Lung microvascular endothelial cell (primary cell): ENCODE measurements around the gene KPNA3. TPM values are rescaled to one million over a fixed set of nuclear protein-coding genes. Genes with fewer than 3 reads are reported as not detected.
"Not testable (repeated sequence)": the region's sequence is repeated elsewhere in the genome, so short reads cannot be mapped to it uniquely, and the experiment has no call there.

Experiments used
- DNase-seq, 2 donors: peaks; one replicate each; pipeline versions ENCODE4 v3.0.0 to v3.0.0-alpha.2; 2010; ENCODE audit warnings: low read depth in 2 of 2
- total RNA-seq: library from RNA; depleted of rRNA; stranded (reverse); fragments of >200 nt; gene quantifications from 2 replicates; pipeline ENCODE4 v1.2.1, GENCODE V29; 2014

Gene KPNA3
- total RNA-seq, 1 donor from 2014 or later = 28.0 TPM

- no peak for DNase-seq
Measured at GRCh38 chr13:49754146-49754545, 38.3 kb downstream of the KPNA3 start.

- DNase-seq = no peak
Measured at GRCh38 chr13:49749848-49750247, 42.6 kb downstream of the KPNA3 start.

GRCh38 chr13:49746111-49746510 is 46.4 kb downstream of the KPNA3 start:
- DNase-seq = no peak

GRCh38 chr13:49740870-49741269 is 51.6 kb downstream of the KPNA3 start:
- DNase-seq = no peak

- DNase-seq = no peak
Measured at GRCh38 chr13:49739498-49740187, 52.8 kb downstream of the KPNA3 start.

- peak in 1 of 2 donors; percentile 19 for DNase-seq
Measured at GRCh38 chr13:49733181-49733951, 59.1 kb downstream of the KPNA3 start.

- DNase-seq = peak; percentile 5 to 60
Measured at GRCh38 chr13:49731766-49732165, 60.7 kb downstream of the KPNA3 start.

GRCh38 chr13:49716615-49717014 is 75.9 kb downstream of the KPNA3 start:
- DNase-seq = no peak

GRCh38 chr13:49714757-49715156 is 77.7 kb downstream of the KPNA3 start:
- no peak for DNase-seq

GRCh38 chr13:49711218-49711863 is 81.1 kb downstream of the KPNA3 start:
- DNase-seq = peak; percentile 11 to 86

GRCh38 chr13:49704264-49704663 is 88.2 kb downstream of the KPNA3 start:
- DNase-seq = not testable (repeated sequence)

- DNase-seq = no peak
Measured at GRCh38 chr13:49701491-49701890, 91.0 kb downstream of the KPNA3 start.

- DNase-seq = no peak
Measured at GRCh38 chr13:49697468-49697867, 95.0 kb downstream of the KPNA3 start.

GRCh38 chr13:49694446-49694845 is 98.0 kb downstream of the KPNA3 start:
- no peak for DNase-seq

GRCh38 chr13:49693877-49694276 is 98.6 kb downstream of the KPNA3 start:
- no peak for DNase-seq

- DNase-seq = peak; percentile 68 to 73
Measured at GRCh38 chr13:49693191-49693733, 99.2 kb downstream of the KPNA3 start.

- peak; percentile 91 to 92 for DNase-seq
Measured at GRCh38 chr13:49690995-49691784, 101.3 kb downstream of the KPNA3 start, which contains the start of gene EBPL. Gene EBPL (minus strand): TSS chr13:49691486. CDS start chr13:49691424, 62 bp downstream.

- DNase-seq = peak; percentile 51 to 62
Measured at GRCh38 chr13:49690133-49690994, 102.1 kb downstream of the KPNA3 start.

- DNase-seq = no peak
Measured at GRCh38 chr13:49683489-49683888, 109.0 kb downstream of the KPNA3 start.

- no peak for DNase-seq
Measured at GRCh38 chr13:49681842-49682435, 110.5 kb downstream of the KPNA3 start.
